GM19238 (cell line): ENCODE results near the gene SIX1.

Experiments used
- DNase-seq: peaks from one replicate; pipeline ENCODE4 v3.0.0; 2011; ENCODE audit warnings: low spot score; ENCODE audit not compliant: insufficient read length

Gene SIX1

GRCh38 chr14:60648934-60649874, at the start of gene SIX1:
TSS of gene SIX1 (minus strand) at chr14:60649477. CDS start at chr14:60649189, 288 bp downstream.
- no peak for DNase-seq

DNA sequence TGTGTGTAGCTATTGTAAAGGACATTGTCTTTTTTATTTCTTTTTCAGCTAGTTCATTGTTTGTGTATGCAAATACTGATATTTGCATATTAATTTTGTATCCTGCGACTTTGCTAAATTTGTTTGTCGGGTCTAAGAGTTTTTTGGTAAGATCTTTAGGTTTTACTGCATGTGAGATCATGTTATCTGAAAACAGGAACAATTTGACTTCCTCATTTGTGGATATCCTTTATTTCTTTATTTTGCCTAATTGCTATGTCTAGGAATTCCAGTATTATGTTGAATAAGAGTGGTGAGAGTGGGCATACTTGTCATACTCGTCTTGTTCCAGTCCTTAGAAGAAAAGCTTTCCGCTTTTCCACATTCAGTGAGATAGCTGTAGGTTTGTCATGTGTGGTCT, 46.0 kb upstream of the SIX1 start:
- no peak for DNase-seq

DNA sequence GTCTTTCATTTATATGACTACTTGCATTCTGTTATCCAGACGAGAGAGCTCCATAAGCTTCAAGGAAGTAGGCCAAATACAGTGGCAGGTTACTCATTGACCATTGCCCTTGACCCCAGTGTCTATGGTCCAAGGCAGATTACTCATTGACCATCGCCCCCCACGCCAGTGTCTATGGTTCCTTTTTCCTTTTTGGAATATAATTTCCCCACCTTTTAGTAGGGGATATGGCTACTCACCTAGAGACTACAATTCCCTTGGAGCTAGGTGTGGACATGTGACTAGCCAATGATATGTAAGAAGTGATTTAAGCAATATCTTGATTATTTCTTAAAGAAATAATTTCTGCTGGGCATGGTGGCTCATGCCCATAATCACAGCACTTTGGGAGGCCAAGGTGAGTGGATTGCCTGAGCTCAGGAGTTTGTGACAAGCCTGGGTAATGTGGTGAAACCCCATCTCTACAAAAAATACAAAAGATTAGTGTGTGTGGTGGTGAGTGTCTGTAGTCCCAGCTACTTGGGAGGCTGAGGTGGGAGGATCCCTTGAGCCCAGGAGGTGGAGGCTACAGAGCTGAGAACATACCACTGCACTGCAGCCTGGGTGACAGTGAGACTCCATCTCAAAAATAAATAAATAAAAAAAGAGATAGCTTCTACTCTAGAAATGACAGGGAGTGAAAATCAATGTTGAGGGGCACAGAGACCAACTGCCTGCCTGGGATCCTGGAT, 42.3 kb upstream of the SIX1 start:
- DNase-seq = no peak

DNA sequence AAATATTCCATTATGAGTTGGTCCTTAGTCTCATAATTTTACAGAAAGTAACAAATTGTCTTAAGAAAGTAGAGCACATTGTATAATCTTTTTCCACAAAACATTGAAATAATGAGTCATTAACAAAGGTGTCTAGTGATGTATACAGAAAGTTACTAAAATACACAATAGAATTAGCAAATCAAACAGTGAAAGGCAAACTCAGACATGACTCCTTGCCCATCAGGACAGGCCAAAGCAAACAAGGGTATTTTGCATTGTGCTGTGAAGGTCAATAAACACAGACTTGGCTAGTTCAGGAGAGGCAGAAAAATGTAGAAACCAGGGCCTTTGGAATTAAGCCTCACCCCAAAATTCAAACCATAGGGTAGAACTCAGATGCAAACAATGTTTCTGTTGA, 37.6 kb upstream of the SIX1 start:
- no peak for DNase-seq

DNA sequence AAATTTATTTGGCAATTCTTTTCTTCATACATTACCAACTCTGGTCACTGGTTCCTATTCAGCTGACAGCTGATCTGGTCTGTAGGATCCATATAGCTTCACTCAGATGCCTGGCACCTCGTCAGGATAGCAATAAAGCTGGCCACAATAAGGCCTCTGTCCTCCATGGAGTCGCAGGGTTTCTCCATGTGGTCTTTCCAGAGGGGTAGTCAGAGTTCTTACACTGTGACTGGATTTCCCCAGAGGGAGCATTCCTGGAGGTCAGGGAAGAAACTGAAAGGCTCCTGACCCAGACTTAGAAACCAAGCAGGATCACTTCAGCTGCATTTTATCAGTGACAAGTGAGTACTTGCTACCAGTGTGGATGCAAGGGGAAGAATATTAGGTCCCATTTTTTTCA, 34.9 kb upstream of the SIX1 start:
- no peak for DNase-seq

- DNase-seq = no peak
These were observed 32.0 kb upstream of the SIX1 start for GRCh38 chr14:60681271-60681670.

GRCh38 chr14:60680511-60680910, 31.2 kb upstream of the SIX1 start:
- no peak for DNase-seq

- DNase-seq = no peak
These were observed 30.4 kb upstream of the SIX1 start for GRCh38 chr14:60679566-60680258.

DNA sequence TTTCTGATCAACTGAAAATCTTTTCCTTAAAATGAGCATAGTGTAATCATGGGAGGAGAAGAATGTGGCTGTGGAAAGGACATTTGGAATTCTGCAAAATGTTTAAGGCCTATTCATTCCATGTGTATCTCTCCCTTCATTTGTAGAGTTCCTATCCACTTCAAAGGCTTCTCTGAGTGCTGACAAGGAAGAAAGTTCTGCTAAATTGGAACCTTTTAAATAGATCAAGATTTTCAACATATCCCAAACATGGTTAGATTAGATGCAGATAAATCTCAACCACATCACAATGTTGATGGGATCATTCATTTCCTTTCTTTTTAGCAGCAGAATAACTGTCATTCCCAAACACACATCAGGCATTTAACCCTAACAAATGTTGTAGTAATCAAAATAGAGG, 28.4 kb upstream of the SIX1 start:
- DNase-seq = no peak

- DNase-seq = no peak
These were observed 21.7 kb upstream of the SIX1 start for GRCh38 chr14:60670989-60671388.

GRCh38 chr14:60668431-60669112, 19.3 kb upstream of the SIX1 start:
- DNase-seq = no peak

GRCh38 chr14:60665177-60665550, 15.9 kb upstream of the SIX1 start:
- no peak for DNase-seq

DNA sequence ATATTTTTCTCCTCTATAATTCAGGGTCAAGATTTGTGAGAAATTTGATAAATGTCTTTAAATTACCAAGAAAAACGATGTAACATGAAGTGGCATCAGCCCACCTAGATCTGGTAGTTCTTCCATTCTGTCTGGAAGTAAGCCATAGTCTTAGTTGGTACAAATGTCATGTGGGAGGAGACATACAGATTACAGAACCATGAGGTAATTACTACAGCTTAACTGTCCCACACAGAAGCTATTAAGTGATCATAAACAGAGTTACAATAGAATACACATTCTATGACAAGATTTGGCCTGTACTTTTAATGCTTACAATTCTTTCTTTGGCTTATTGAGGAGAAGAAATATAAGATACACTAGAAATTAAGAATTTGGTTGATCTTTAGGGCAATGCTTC, 13.7 kb upstream of the SIX1 start:
- DNase-seq = no peak

DNA sequence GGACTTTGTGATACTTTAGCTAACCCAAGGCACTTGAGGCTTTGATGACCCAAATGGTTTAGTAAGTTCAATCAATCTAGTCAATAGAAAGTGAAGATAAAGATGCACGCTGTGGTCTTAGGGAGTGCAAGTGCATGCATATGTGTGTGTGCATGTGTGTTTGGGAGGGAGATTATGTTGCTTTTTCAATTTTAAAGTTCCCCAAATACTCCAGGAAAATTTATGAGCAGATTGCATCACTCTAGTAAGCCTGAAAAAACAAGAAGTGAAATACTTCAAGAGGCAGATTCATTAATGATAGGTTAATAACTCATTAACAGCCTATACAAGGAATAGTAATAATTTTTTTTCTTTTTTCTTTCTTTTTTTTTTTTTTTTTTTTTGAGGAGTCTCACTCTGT, 12.4 kb upstream of the SIX1 start:
- no peak for DNase-seq

GRCh38 chr14:60658909-60659585, 9.8 kb upstream of the SIX1 start:
- no peak for DNase-seq

- no peak for DNase-seq
These were observed 9.0 kb upstream of the SIX1 start for GRCh38 chr14:60658211-60658690.

- DNase-seq = no peak
These were observed 8.4 kb upstream of the SIX1 start for GRCh38 chr14:60657456-60658210.

- peak; percentile 66 for DNase-seq
These were observed 7.6 kb upstream of the SIX1 start for GRCh38 chr14:60656686-60657455.
